Cardiac muscle cell (in vitro differentiated cells and primary cell): Measurements from ENCODE around the gene RASAL2. TPM values are rescaled to one million over a fixed set of nuclear protein-coding genes. Genes with fewer than 3 reads are reported as not detected.

ENCODE experiments used
- DNase-seq, 2 donors: peaks; one replicate each; pipeline versions ENCODE4 v3.0.0 to v3.0.0-alpha.2; 2010 to 2017; ENCODE audit warnings: low read depth in 1 of 2, low spot score in 1 of 2
- H3K27ac ChIP-seq: fragments of 200-600 bp; sonication (generic); 2 replicates; pipeline ENCODE4 v1.5.1; 2016
- H3K27me3 ChIP-seq: fragments of 200-600 bp; sonication (generic); 2 replicates; pipeline ENCODE4 v1.6.0; 2016; ENCODE audit warnings: control low read depth
- H3K36me3 ChIP-seq: fragments of 200-600 bp; sonication (generic); 2 replicates; pipeline ENCODE4 v1.5.1; 2016; ENCODE audit warnings: control low read depth
- H3K4me1 ChIP-seq: fragments of 200-600 bp; sonication (generic); 2 replicates; pipeline ENCODE4 v1.8.1; 2017; ENCODE audit warnings: low read depth, mild to moderate bottlenecking, mixed run types
- H3K4me3 ChIP-seq: fragments of 200-600 bp; sonication (generic); 2 replicates; pipeline ENCODE4 v1.5.1; 2016; ENCODE audit warnings: mild to moderate bottlenecking
- H3K9me3 ChIP-seq: fragments of 200-600 bp; sonication (generic); 2 replicates; pipeline ENCODE4 v1.5.1; 2017; ENCODE audit warnings: low read depth, mild to moderate bottlenecking, control low read depth
- polyA plus RNA-seq: library from polyadenylated mRNA; unstranded; fragments of >200 nt; fragmentation: Nextera tagmentation; extraction: Ambion mirVana; gene quantifications from 2 replicates; pipeline ENCODE4 v1.2.1, GENCODE V29; 2016
- total RNA-seq: library from RNA; depleted of rRNA; stranded (reverse); fragments of >200 nt; gene quantifications from 2 replicates; pipeline ENCODE4 v1.2.3, GENCODE V29; 2016
- TF ChIP-seq, protein P1 (sequence below): IDR thresholded peaks from 2 replicates; pipeline ENCODE4 v1.5.1; 2012; ENCODE audit warnings: low read depth, mild to moderate bottlenecking, low read length

RASAL2 gene
- total and polyA plus RNA-seq, 2 experiments from 2014 or later: 11.2 to 35.3 TPM

DNA sequence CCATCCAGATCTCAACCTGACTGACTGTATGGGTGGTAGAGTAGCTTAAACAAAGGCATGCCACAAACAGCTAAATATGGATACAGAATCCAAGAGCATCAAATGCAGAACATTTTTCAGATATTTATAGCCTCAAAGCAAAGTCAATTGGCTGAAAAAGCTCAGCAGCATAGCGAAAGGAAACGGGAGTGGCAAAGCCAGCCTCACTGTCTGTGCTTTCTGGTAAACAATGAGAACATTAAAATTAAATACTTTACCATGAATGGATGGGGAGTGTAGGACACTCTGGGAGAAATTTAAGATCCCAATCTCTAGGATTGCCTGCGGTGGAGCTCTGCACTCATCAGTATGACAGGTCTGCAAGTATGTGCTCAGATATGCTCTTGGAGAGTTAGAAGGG lies 4.4 kb downstream of the RASAL2 start:
- TF ChIP-seq, protein P1, sequence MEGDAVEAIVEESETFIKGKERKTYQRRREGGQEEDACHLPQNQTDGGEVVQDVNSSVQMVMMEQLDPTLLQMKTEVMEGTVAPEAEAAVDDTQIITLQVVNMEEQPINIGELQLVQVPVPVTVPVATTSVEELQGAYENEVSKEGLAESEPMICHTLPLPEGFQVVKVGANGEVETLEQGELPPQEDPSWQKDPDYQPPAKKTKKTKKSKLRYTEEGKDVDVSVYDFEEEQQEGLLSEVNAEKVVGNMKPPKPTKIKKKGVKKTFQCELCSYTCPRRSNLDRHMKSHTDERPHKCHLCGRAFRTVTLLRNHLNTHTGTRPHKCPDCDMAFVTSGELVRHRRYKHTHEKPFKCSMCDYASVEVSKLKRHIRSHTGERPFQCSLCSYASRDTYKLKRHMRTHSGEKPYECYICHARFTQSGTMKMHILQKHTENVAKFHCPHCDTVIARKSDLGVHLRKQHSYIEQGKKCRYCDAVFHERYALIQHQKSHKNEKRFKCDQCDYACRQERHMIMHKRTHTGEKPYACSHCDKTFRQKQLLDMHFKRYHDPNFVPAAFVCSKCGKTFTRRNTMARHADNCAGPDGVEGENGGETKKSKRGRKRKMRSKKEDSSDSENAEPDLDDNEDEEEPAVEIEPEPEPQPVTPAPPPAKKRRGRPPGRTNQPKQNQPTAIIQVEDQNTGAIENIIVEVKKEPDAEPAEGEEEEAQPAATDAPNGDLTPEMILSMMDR: no peak
- H3K4me3 ChIP-seq: no peak overlapping the region
- H3K27ac ChIP-seq: peak overlapping the region; percentile 33
- no peaks in the 10 kb centered on the region for H3K36me3 ChIP-seq
- H3K27me3 ChIP-seq: no peaks in the 10 kb centered on the region
- peaks cover 51% of the 10 kb centered on the region for H3K4me1 ChIP-seq
- H3K9me3 ChIP-seq: no peaks in the 10 kb centered on the region
- DNase-seq: peak; percentile 15 to 53

DNA sequence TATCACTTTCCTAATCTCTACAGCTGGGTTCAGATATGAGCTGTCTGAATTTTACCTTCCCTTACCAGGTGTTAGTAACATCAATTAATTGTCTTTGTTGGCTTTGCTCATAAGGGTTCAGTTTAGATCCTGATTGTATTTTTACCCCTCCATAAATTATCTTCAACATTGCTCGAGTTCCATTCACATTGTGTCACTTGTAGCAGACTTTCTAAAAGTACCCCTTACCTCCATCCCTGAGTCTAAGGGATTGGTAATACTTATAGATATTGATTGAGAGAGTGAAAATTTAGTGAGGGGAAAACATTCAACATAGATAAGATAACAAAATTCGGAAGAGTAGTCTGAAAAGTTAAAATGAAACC lies 7.3 kb downstream of the RASAL2 start:
- no peak for DNase-seq
- Histone ChIP-seq H3K4me3 (no peak overlapping the region), H3K4me1 (peaks cover 45% of the 10 kb centered on the region), H3K27me3 (no peaks in the 10 kb centered on the region), H3K9me3 (no peaks in the 10 kb centered on the region), H3K36me3 (no peaks in the 10 kb centered on the region), H3K27ac (peak overlapping the region; percentile 85)
- TF ChIP-seq, protein P1: no peak

DNA sequence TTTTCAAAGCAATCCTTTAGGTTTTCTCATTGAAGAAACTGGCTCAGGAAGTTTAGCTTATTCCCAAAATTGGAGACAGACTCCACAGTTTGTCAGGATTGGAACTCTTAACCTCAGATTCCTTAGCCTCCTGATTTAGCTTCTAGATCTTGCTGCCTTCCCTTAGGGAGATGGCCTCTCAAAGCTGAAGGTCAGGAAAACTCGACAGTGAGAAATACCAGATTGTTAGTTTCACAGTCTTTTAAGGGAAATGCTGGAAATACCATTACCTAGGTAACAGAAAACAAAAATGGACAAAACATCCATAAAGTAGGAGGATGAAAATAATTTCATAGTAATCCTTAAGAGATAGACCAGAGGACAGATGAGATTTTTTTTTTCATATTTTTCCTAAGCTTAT lies 7.8 kb downstream of the RASAL2 start:
- Histone ChIP-seq H3K4me1 (peaks cover 44% of the 10 kb centered on the region), H3K27me3 (no peaks in the 10 kb centered on the region), H3K4me3 (no peak overlapping the region), H3K36me3 (no peaks in the 10 kb centered on the region), H3K9me3 (no peaks in the 10 kb centered on the region), H3K27ac (peak overlapping the region; percentile 85)
- DNase-seq: peak in 1 of 2 donors; percentile 76
- TF ChIP-seq, protein P1: no peak

DNA sequence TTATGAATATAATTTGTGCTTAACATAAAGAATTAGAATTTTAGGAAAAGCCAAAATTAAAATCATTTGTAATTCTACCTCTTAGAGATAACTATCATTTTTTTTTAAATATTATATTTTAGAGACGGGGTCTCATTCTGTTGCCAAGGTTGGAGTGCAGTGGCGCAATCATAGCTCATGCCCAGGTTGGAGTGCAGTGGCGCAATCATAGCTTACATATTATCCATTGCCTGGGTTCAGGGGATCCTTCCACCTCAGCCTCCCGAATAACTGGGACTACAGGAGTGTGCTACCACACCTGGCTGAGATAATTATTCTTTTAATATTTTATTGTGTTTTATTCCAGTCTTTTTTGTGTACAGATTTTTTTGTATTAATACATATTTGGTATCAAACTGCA lies 8.3 kb downstream of the RASAL2 start:
- no peaks in the 10 kb centered on the region for H3K36me3 ChIP-seq
- no peak for DNase-seq
- no peak overlapping the region for H3K4me3 ChIP-seq
- H3K27me3 ChIP-seq: no peaks in the 10 kb centered on the region
- no peak overlapping the region for H3K27ac ChIP-seq
- H3K4me1 ChIP-seq: peaks cover 39% of the 10 kb centered on the region
- no peaks in the 10 kb centered on the region for H3K9me3 ChIP-seq
- TF ChIP-seq, protein P1: no peak

DNA sequence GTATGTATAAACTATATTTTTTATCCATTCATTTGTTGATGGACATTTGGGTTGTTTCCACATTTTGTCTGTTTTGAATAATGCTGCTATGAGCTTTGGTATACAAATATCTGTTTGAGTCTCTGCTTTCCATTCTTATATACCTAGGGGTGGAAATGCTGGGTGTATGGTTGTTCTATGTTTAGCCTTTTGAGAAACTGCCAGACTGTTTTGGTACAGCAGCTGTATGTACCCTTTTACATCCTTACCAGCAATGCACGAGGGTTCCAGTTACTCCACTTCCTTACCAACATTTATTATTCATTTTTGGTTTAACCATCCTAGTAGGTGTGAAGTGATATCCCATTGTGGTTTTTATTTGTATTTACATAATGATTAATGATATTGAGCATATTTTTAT lies 13.9 kb downstream of the RASAL2 start:
- Histone ChIP-seq H3K36me3 (no peaks in the 10 kb centered on the region), H3K4me3 (no peak overlapping the region), H3K9me3 (no peaks in the 10 kb centered on the region), H3K27ac (no peak overlapping the region), H3K27me3 (no peaks in the 10 kb centered on the region), H3K4me1 (peaks cover 8% of the 10 kb centered on the region)
- DNase-seq: no peak
- TF ChIP-seq, protein P1: no peak
